Duodenal mucosa (tissue), 2 donors: Measurements from ENCODE around the gene DCLRE1B.

ENCODE experiments used
- H3K27ac ChIP-seq: one replicate; pipeline ENCODE4 v1.7.0; 2013; ENCODE audit warnings: low read depth, low read length
- H3K27me3 ChIP-seq, 2 donors: one replicate each; pipeline ENCODE4 v1.7.0; 2013; ENCODE audit warnings: low read length in 2 of 2, control low read depth in 1 of 2; ENCODE audit not compliant: insufficient read depth in 2 of 2, control insufficient read depth in 1 of 2
- H3K36me3 ChIP-seq, 2 donors: one replicate each; pipeline ENCODE4 v1.7.0; 2013; ENCODE audit warnings: low read length in 2 of 2, control low read depth in 1 of 2; ENCODE audit not compliant: insufficient read depth in 2 of 2, control insufficient read depth in 1 of 2
- H3K4me1 ChIP-seq, 2 donors: one replicate each; pipeline ENCODE4 v1.7.0; 2013; ENCODE audit warnings: low read length in 2 of 2, control low read depth in 1 of 2; ENCODE audit not compliant: insufficient read depth in 2 of 2, control insufficient read depth in 1 of 2
- H3K4me3 ChIP-seq, 2 donors: one replicate each; pipeline ENCODE4 v1.7.0; 2013; ENCODE audit warnings: low read length in 2 of 2, low read depth in 1 of 2
- H3K9ac ChIP-seq, 2 donors: one replicate each; pipeline ENCODE4 v1.7.0; 2013; ENCODE audit warnings: low read length in 2 of 2, low read depth in 1 of 2
- H3K9me3 ChIP-seq, 2 donors: one replicate each; pipeline ENCODE4 v1.7.0; 2013; ENCODE audit warnings: low read length in 2 of 2, control low read depth in 1 of 2; ENCODE audit not compliant: control insufficient read depth in 1 of 2

DCLRE1B gene

GRCh38 chr1:113918243-113918642 is 13.1 kb downstream of the DCLRE1B start:
- Histone ChIP-seq H3K4me3 (no peak overlapping the region), H3K9me3 (no peaks in the 10 kb centered on the region), H3K36me3 (no peaks in the 10 kb centered on the region), H3K9ac (no peak overlapping the region), H3K27ac (no peak overlapping the region), H3K27me3 (no peaks in the 10 kb centered on the region), H3K4me1 (peaks cover 0 to 3% of the 10 kb centered on the region in 2 donors)

- Histone ChIP-seq H3K36me3 (no peaks in the 10 kb centered on the region), H3K27ac (no peak overlapping the region), H3K9ac (no peak overlapping the region)
Observed at GRCh38 chr1:113922957-113923356, 17.8 kb downstream of the DCLRE1B start.

GRCh38 chr1:113924473-113924872 is 19.3 kb downstream of the DCLRE1B start:
- Histone ChIP-seq H3K27me3 (no peaks in the 10 kb centered on the region), H3K9me3 (no peaks in the 10 kb centered on the region), H3K4me1 (peaks cover 7 to 12% of the 10 kb centered on the region in 2 donors), H3K9ac (no peak overlapping the region), H3K4me3 (no peak overlapping the region), H3K36me3 (no peaks in the 10 kb centered on the region), H3K27ac (no peak overlapping the region)

More at GRCh38 chr1:113922957-113923356, 17.8 kb downstream of the DCLRE1B start:
- Histone ChIP-seq H3K9me3 (no peaks in the 10 kb centered on the region), H3K4me3 (no peak overlapping the region), H3K27me3 (no peaks in the 10 kb centered on the region), H3K4me1 (peaks cover 3 to 5% of the 10 kb centered on the region in 2 donors)

- Histone ChIP-seq H3K27ac (peak overlapping the region; percentile 97), H3K36me3 (no peaks in the 10 kb centered on the region), H3K27me3 (no peaks in the 10 kb centered on the region), H3K4me3 (peak overlapping the region; percentile 96 to 99), H3K9me3 (no peaks in the 10 kb centered on the region), H3K4me1 (peaks cover 24 to 30% of the 10 kb centered on the region in 2 donors), H3K9ac (peak overlapping the region; percentile 96 to 100)
Observed at GRCh38 chr1:113928187-113928930, 23.2 kb downstream of the DCLRE1B start.

DNA sequence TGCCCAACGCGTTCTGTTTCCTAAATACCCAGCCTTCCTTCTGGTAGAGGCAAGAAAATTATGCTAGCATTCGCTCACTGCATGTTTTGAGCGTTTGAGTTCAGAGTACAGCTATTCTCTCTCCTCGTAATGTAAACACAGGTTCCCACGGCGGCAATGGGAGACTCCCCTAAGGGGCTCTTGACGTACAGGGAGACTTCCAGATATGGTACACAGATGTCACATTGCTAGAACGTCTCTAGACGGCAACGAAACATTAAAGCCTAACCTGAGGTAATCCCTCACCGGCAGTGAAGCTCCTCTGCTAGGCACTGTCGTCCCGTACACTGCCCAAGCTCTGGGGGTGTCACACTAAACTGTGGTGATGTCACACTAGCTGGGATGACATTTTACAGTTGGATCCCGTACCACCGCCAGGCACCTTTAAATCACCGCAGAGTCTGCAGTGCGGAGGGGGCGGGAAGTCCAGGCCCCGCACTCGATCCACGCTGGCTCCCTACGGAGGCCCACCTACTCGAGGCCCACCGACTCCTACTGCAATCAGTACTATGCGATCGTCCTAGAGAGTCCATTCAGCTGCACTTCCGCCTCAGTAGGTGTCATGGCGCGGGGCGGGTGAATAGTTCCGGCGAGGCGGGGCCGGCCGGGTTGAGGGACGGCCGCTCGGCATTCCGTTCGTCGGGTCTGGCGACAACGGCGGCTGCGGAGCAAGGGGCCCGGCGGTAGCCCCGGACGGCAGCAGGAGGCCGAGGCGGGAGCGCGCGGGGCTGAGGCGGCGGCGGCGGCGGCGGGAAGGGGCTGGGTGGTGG is 24.0 kb downstream of the DCLRE1B start, which contains the start of gene HIPK1:
TSS of gene HIPK1 (plus strand) at position 384 of the 809 bp plus-strand sequence.
- peak within 1 kb of the TSS; percentile 96 to 100 for H3K9ac ChIP-seq
- no peaks in the 10 kb centered on the region for H3K9me3 ChIP-seq
- peaks cover 28 to 35% of the 10 kb centered on the region in 2 donors for H3K4me1 ChIP-seq
- H3K4me3 ChIP-seq: peak within 1 kb of the TSS; percentile 96 to 99
- H3K27me3 ChIP-seq: no peaks in the 10 kb centered on the region
- peak within 1 kb of the TSS; percentile 97 for H3K27ac ChIP-seq
- H3K36me3 ChIP-seq: no peaks in the 10 kb centered on the region

DNA sequence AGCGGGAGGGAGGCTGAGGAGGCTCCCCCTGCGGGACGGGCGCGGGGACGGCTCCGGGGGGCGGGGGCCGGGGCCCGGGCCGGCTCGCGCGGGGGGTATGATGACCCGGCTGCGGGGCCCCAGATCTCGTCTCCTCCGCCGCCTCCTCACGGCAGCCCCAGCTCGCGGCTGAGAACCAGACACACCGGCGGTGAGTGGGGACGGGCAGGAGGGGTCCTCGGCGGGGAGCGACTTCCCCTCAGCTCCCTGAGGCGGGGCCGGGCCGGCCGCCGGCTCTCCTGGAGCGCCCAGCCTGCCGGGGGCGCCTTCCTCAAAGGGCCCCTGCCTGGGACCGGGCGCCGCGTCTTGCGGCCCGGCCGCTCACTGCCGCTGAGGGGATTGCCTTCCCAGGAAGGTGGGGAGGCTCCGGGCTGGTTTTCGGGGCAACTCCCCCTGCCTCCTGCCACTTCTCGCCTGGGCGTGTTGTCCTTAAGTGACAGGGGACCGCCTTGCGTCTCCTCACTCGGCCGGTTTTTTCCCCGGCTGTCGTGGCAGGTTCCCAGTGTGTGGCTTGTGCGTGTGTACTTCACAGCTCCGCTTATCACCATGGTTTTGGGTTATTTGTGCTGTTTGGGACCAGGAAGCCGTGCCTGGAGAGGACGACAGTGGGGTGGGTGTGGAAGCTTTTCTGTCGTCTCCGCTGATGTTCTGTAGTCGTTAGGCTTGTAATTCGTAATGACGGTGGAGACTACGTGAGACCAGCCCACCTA is 24.8 kb downstream of the DCLRE1B start:
- H3K9ac ChIP-seq: peak overlapping the region; percentile 94 to 96
- no peaks in the 10 kb centered on the region for H3K27me3 ChIP-seq
- peak overlapping the region; percentile 91 to 95 for H3K4me3 ChIP-seq
- peak overlapping the region; percentile 97 for H3K27ac ChIP-seq
- H3K36me3 ChIP-seq: no peaks in the 10 kb centered on the region
- peaks cover 28 to 38% of the 10 kb centered on the region in 2 donors for H3K4me1 ChIP-seq
- no peaks in the 10 kb centered on the region for H3K9me3 ChIP-seq

DNA sequence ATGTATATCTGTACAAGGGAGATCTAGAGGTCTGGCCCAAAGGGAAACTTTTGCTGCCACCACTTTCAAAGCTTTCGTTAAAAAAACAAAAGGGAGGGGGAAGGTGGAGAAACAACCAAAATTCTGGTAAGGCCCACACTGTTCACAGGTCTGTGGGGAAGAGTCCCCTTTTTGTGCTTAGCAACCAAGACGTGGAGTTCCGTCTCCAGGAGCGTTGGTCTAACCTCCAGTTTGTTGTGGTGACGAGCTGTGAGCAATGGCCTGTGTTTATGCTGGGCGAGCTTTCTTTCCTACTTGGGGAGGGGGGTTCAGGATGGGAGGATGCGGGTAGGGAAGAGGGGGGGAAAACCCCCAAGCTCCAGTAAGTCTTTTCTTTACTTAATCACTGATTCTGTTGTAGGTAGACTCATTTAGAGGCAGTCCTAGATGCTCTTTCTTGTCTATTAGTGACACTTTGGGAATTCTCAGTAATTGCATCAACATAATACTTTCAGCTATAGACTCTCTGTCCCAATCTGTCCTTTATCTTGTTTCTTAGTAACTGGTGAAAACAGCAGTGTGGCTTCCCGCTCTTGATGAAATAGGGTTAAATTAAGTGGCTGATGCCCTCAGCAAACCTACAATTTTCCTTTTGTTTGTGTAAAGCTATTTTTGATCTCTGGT is 25.5 kb downstream of the DCLRE1B start:
- Histone ChIP-seq H3K4me1 (peaks cover 28 to 38% of the 10 kb centered on the region in 2 donors), H3K9me3 (no peaks in the 10 kb centered on the region), H3K27me3 (no peaks in the 10 kb centered on the region), H3K9ac (peak overlapping the region; percentile 94 to 96), H3K27ac (peak overlapping the region; percentile 97), H3K36me3 (no peaks in the 10 kb centered on the region), H3K4me3 (peak overlapping the region; percentile 91 to 95)

- Histone ChIP-seq H3K9me3 (no peaks in the 10 kb centered on the region), H3K4me3 (peak overlapping the region; percentile 91 to 95), H3K9ac (peak overlapping the region in 1 of 2 donors; percentile 94), H3K36me3 (no peaks in the 10 kb centered on the region), H3K27ac (no peak overlapping the region), H3K4me1 (peaks cover 28 to 38% of the 10 kb centered on the region in 2 donors), H3K27me3 (no peaks in the 10 kb centered on the region)
Observed at GRCh38 chr1:113931451-113931851, 26.3 kb downstream of the DCLRE1B start.

- H3K27ac ChIP-seq: no peak overlapping the region
Observed at GRCh38 chr1:113934006-113934405, 28.9 kb downstream of the DCLRE1B start.

More at GRCh38 chr1:113934006-113934405, 28.9 kb downstream of the DCLRE1B start:
- no peaks in the 10 kb centered on the region for H3K27me3 ChIP-seq
- no peaks in the 10 kb centered on the region for H3K9me3 ChIP-seq
- no peak overlapping the region for H3K4me3 ChIP-seq
- no peak overlapping the region for H3K9ac ChIP-seq
- no peaks in the 10 kb centered on the region for H3K36me3 ChIP-seq
- peaks cover 21 to 27% of the 10 kb centered on the region in 2 donors for H3K4me1 ChIP-seq
